KMS-11 (cell line): ENCODE measurements around the gene TCF4.

ENCODE experiments used
- H2AFZ ChIP-seq: fragments of 200-600 bp; sonication (generic); 2 replicates; pipeline ENCODE4 v1.6.1; 2016; ENCODE audit warnings: antibody characterized with exemption, mixed run types, low read depth
- H3K27ac ChIP-seq: fragments of 200-600 bp; sonication (generic); 2 replicates; pipeline ENCODE4 v1.6.1; 2016; ENCODE audit warnings: mild to moderate bottlenecking, mixed run types
- H3K27me3 ChIP-seq: fragments of 200-600 bp; sonication (generic); 2 replicates; pipeline ENCODE4 v1.6.1; 2017; ENCODE audit warnings: mild to moderate bottlenecking, low read depth, mixed run types, moderate library complexity; ENCODE audit not compliant: insufficient read depth
- H3K36me3 ChIP-seq: fragments of 200-600 bp; sonication (generic); 2 replicates; pipeline ENCODE4 v1.6.1; 2017; ENCODE audit warnings: mild to moderate bottlenecking, mixed run types; ENCODE audit not compliant: insufficient read depth
- H3K4me1 ChIP-seq: fragments of 200-600 bp; sonication (generic); 2 replicates; pipeline ENCODE4 v1.6.1; 2016; ENCODE audit warnings: mild to moderate bottlenecking, low read depth, mixed run types; ENCODE audit not compliant: poor library complexity, severe bottlenecking
- H3K4me2 ChIP-seq: fragments of 200-600 bp; sonication (generic); 2 replicates; pipeline ENCODE4 v1.7.0; 2016; ENCODE audit warnings: mild to moderate bottlenecking, mixed run types
- H3K4me3 ChIP-seq: fragments of 200-600 bp; sonication (generic); IDR thresholded peaks from 2 replicates; pipeline ENCODE4 v1.6.1; 2017; ENCODE audit warnings: low read depth, low read length, mixed read lengths; ENCODE audit not compliant: insufficient read depth
- H3K79me2 ChIP-seq: fragments of 200-600 bp; sonication (generic); 2 replicates; pipeline ENCODE4 v1.6.1; 2016; ENCODE audit warnings: low read depth, mixed run types; ENCODE audit not compliant: insufficient read depth
- H3K9ac ChIP-seq: fragments of 200-600 bp; sonication (generic); 2 replicates; pipeline ENCODE4 v1.6.1; 2016; ENCODE audit warnings: mild to moderate bottlenecking, mixed run types
- H4K20me1 ChIP-seq: fragments of 200-600 bp; sonication (generic); 2 replicates; pipeline ENCODE4 v1.6.1; 2016; ENCODE audit warnings: mild to moderate bottlenecking, mixed run types; ENCODE audit not compliant: insufficient read depth
- CTCF ChIP-seq: fragments of 200-600 bp; sonication (generic); conservative IDR thresholded peaks from 2 replicates; pipeline ENCODE4 v1.6.1; 2017; ENCODE audit warnings: low read depth, mild to moderate bottlenecking, antibody characterized with exemption, low read length, moderate library complexity, mixed read lengths

The TCF4 gene

GRCh38 chr18:55550471-55550870 is 37.5 kb downstream of the TCF4 start:
- H4K20me1 ChIP-seq = 0 out of 2 replicates have a peak, but pooled peaks cover 3% of the 10 kb centered on the region
- 0 out of 2 replicates have a peak, but pooled peaks cover 13% of the 10 kb centered on the region for H3K79me2 ChIP-seq
- H3K27ac ChIP-seq = no peak overlapping the region
- H3K9ac ChIP-seq = no peak overlapping the region
- no peak overlapping the region for H3K4me3 ChIP-seq
- no peaks in the 10 kb centered on the region for H3K36me3 ChIP-seq
- H3K4me2 ChIP-seq = no peak overlapping the region
- no peak for TF ChIP-seq CTCF
- H3K27me3 ChIP-seq = no peaks in the 10 kb centered on the region
- no peaks in the 10 kb centered on the region for H3K4me1 ChIP-seq
- H2AFZ ChIP-seq = no peak overlapping the region

GRCh38 chr18:55549474-55550104 is 38.4 kb downstream of the TCF4 start:
- Histone ChIP-seq H4K20me1 (0 out of 2 replicates have a peak, but pooled peaks cover 2% of the 10 kb centered on the region), H3K36me3 (no peaks in the 10 kb centered on the region), H3K4me1 (no peaks in the 10 kb centered on the region), H3K9ac (no peak overlapping the region), H3K27me3 (no peaks in the 10 kb centered on the region), H3K79me2 (0 out of 2 replicates have a peak, but pooled peaks cover 20% of the 10 kb centered on the region), H3K4me3 (no peak overlapping the region), H3K4me2 (no peak overlapping the region), H3K27ac (no peak overlapping the region), H2AFZ (no peak overlapping the region)
- TF ChIP-seq CTCF = no peak

- Histone ChIP-seq H3K27me3 (no peaks in the 10 kb centered on the region), H3K4me2 (no peak overlapping the region), H3K27ac (no peak overlapping the region), H3K79me2 (0 out of 2 replicates have a peak, but pooled peaks cover 23% of the 10 kb centered on the region), H4K20me1 (no peaks in the 10 kb centered on the region), H3K4me3 (no peak overlapping the region), H3K36me3 (no peaks in the 10 kb centered on the region), H3K4me1 (no peaks in the 10 kb centered on the region), H3K9ac (no peak overlapping the region), H2AFZ (no peak overlapping the region)
- TF ChIP-seq CTCF = no peak
These were observed 40.3 kb downstream of the TCF4 start for GRCh38 chr18:55547705-55548056.

- peaks cover 24% of the 10 kb centered on the region; the same call in 1 of the 2 replicates for H3K79me2 ChIP-seq
- no peaks in the 10 kb centered on the region for H3K4me1 ChIP-seq
- no peak overlapping the region for H3K27ac ChIP-seq
- no peak for TF ChIP-seq CTCF
- H3K4me2 ChIP-seq = no peak overlapping the region
- no peaks in the 10 kb centered on the region for H3K27me3 ChIP-seq
- no peak overlapping the region for H3K9ac ChIP-seq
- H3K36me3 ChIP-seq = no peaks in the 10 kb centered on the region
- no peak overlapping the region for H2AFZ ChIP-seq
- no peak overlapping the region for H3K4me3 ChIP-seq
- no peaks in the 10 kb centered on the region for H4K20me1 ChIP-seq
These were observed 40.9 kb downstream of the TCF4 start for GRCh38 chr18:55546851-55547704.
